Frontal cortex (tissue), 4 donors: Measurements from ENCODE around the gene PEAK1. TPM values are rescaled to one million over a fixed set of nuclear protein-coding genes. Genes with fewer than 3 reads are reported as not detected.

Experiments used
- DNase-seq, 2 donors: peaks; one replicate each; pipeline ENCODE4 v3.0.0; 2012; ENCODE audit warnings: low spot score in 2 of 2
- FAIRE-seq: peaks from 2 replicates; lab custom pipeline; 2012; peaks lifted over from hg19 to GRCh38; lab: Jason Lieb, UNC
- total RNA-seq: library from RNA; depleted of rRNA; stranded (reverse); fragments of >200 nt; gene quantifications from one replicate; pipeline ENCODE4 v1.2.3, GENCODE V29; 2014
- donor health status: control.
- donor health status: control.
- donor health status: control.

PEAK1 gene
- total RNA-seq, 1 donor from 2014 or later: 15.9 TPM

GRCh38 chr15:77058468-77058867 lies 361.4 kb downstream of the PEAK1 start:
- FAIRE-seq: no peak
- DNase-seq: no peak

- DNase-seq: no peak
- FAIRE-seq: no peak
These were observed 362.2 kb downstream of the PEAK1 start for GRCh38 chr15:77057685-77058084.

- DNase-seq: no peak
- FAIRE-seq: no peak
These were observed 362.8 kb downstream of the PEAK1 start for GRCh38 chr15:77057072-77057471.

- no peak for FAIRE-seq
- DNase-seq: no peak
These were observed 366.2 kb downstream of the PEAK1 start for GRCh38 chr15:77053709-77054108.

GRCh38 chr15:77052556-77052955 lies 367.3 kb downstream of the PEAK1 start:
- FAIRE-seq (no peak), DNase-seq (no peak)

Other genes with a start within 250 kb of the PEAK1 start
- 48.9 TPM for gene HMG20A, start 784 bp upstream of the PEAK1 start, total RNA-seq
- 32.6 TPM for gene LINGO1, start 212.8 kb upstream of the PEAK1 start, total RNA-seq